ENCODE measurements around the gene TJP3.

DNA sequence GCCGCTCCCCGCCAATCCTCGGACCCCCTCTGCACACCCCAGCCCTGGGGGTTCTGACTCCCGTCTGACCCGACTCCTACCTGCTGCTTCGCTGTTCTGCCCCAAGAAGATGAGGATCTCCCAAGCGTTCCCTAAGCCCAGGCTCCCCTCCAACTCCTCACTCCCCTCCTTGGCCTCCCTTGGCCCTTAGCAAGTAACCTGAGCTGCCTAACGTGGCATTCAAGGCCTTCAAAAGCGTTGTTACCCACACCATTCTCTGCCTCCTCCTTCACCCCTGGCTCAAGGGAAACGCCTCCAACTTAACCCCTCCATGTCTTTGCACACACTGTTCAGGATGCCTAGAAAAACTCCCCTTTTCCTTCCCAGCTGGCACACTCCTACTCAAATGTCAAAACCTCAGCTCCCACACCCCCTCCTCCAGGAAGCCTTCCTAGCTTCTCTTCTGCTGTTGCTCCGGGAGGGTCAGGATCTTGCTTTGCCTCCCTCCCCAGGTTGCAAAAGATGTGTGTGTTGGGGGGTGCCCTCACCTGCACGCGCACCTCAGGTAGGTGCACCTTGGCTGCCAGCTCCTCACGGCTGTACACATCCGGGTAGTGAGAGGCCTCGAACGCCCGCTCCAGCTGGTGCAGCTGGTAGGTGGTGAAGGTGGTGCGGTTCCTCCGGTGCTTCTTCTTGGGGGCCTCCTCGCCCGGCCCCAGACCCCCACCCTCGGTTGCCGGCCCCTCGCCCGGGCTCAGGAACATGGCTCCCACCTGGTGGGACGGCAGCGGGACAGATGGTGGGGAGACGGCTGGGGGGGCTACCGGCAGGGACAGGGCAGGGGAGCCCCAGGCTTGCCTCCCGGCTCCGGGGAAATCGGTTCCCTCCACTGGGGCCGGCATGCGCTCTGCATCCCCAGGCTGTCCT is 63.1 kb downstream of the TJP3 start:
- TF ChIP-seq, protein P1, sequence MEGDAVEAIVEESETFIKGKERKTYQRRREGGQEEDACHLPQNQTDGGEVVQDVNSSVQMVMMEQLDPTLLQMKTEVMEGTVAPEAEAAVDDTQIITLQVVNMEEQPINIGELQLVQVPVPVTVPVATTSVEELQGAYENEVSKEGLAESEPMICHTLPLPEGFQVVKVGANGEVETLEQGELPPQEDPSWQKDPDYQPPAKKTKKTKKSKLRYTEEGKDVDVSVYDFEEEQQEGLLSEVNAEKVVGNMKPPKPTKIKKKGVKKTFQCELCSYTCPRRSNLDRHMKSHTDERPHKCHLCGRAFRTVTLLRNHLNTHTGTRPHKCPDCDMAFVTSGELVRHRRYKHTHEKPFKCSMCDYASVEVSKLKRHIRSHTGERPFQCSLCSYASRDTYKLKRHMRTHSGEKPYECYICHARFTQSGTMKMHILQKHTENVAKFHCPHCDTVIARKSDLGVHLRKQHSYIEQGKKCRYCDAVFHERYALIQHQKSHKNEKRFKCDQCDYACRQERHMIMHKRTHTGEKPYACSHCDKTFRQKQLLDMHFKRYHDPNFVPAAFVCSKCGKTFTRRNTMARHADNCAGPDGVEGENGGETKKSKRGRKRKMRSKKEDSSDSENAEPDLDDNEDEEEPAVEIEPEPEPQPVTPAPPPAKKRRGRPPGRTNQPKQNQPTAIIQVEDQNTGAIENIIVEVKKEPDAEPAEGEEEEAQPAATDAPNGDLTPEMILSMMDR (IDR thresholded peaks at IDR 0.05) = no peak
- no peak for TF ChIP-seq POLR2A (IDR thresholded peaks at IDR 0.05)
